Measurements from ENCODE around the gene CTSH.

- no peak for TF ChIP-seq CTCF (IDR thresholded peaks at IDR 0.05)
- no peak for TF ChIP-seq POLR2A (IDR thresholded peaks at IDR 0.05)
- TF ChIP-seq POLR2AphosphoS5 (IDR thresholded peaks at IDR 0.05), result no peak
- no peak for TF ChIP-seq EP300 (IDR thresholded peaks at IDR 0.05; ENCODE audit: low read depth)
Observed at GRCh38 chr15:78916088-78916487, 28.8 kb downstream of the CTSH start.

All from transverse colon (tissue), 4 donors.